GM20431 (cell line): ENCODE data around the gene MYLK4.

Source experiments
- in situ Hi-C: fragments of 300-500 bp; cut with MseI, MboI; formaldehyde crosslinking; loops from one replicate; pipeline ENCODE4 v1.15.0; 2020; ENCODE audit warnings: low sequenced_read_pairs; ENCODE audit not compliant: unreplicated experiment

MYLK4 gene

DNA sequence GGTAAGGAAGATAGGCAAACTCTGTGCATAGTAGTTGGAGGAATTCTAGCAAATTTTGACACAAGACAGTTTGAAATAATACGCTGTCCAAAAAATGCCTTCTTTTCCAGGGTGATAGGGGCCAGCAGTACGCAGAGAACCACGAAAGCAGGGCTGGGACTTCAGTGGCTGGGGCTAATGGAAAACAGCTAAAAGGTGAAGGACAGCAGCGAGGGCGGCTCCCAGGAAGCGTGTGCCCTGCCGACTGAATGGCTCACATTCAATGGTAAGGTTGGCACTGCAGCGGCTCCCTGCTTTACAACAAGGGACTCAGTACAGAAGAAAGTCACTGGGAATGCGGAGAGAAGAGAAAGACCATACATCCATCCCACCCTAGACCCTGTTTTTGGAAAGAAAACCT is 131.1 kb downstream of the MYLK4 start:
- in situ Hi-C loops = no loop called here

DNA sequence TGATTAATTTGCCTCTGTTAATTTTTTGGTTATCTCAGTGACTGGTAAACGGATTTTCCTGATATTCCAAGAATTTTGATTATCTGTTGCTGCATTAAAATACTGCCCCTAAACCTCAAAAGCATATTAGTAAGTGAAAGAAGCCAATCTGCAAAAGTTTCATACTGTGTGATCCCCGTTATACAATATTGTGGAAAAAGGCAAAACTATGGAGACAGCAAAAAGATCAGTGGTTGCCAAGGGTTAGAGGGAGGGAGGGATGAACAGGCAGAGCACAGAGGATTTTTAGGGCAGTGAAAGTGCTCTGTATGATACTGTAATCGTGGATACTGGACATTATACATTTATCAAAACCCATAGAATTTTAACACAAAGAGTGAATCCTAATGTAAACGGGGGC is 133.0 kb downstream of the MYLK4 start:
- in situ Hi-C loops = no loop called here

DNA sequence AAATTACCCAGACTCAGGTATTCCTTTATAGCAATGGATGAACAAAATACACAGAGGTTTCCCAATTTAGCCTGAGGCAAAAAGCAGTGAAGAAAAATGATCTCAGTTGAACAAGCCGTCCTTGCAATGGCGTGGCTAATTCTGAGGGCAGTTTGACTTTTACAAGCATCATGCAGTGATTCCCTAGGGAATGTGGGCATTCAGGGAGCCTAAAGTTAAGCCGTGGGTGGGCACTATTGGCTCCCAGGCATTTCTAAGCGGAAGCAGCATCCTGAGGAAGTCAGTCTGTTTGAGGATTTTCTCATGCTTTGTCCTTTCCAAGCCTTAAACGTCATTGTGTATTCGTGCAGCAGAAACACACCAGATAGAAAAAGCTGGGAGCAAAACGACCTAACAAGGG is 133.9 kb downstream of the MYLK4 start:
- in situ Hi-C loops = no loop called here

DNA sequence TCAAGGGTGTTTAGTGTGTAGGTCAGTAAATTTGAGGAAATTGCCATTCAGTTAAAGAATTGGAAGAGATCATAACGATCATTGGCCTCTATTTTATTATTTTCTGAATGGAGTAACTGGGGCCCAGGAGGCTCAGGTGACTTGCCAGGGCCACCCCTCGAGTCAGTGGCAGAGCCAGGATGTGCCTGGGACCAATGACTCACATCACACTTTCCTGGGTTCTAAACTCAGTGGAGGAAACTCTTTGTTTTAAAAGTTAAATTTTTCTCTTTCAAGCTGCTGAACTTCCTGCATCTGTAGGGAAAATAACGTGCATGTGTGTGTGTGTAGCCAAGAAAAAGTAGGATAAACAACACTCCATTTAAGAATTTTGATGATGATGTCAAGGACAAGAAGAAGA is 135.5 kb downstream of the MYLK4 start:
- in situ Hi-C loops = no loop called here

DNA sequence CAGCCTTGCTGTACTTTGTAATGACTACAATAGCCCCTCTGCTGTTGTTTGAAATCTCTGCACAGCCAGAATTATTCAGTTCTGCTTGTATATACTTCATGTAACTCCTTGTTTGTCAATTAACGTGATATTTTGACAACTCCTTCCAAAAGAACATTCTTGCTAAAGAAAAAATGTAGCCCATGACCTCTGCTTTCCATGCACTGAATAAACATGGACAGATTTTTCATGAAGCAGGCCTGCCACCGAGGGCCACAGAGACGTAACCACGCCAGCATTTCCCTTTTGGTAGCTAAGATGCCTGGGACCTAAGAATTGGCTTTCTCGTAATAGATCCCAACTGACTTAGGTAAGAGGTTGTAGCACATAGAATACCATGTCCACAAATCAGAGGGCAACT is 135.9 kb downstream of the MYLK4 start:
- in situ Hi-C loops = no loop called here

DNA sequence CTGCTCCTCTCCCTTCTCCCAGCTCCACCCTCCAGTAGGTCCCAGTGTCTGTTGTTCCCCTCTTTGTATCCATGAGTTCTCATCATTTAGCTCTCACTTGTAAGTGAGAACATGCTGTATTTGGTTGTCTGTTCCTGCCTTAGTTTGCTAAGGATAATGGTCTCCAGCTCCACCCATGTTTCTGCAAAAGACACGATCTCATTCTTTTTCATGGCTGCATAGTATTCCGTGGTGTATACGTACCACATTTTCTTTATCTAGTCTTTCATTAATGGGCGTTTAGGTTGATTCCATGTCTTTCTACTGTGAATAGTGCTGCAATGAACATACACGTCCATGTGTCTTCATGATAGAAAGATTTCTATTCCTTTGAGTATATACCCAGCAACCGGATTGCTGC is 136.6 kb downstream of the MYLK4 start:
- in situ Hi-C loops = no loop called here
